PC-3 (cell line): Measurements from ENCODE around the gene SLC2A13.

Experiments used
- CTCF ChIP-seq: fragments of 300-600 bp; sonication (generic); conservative IDR thresholded peaks from 2 replicates; pipeline ENCODE4 v1.5.1; 2017; ENCODE audit warnings: antibody characterized with exemption, low read depth, mild to moderate bottlenecking, low read length
- EZH2 ChIP-seq: fragments of 300-600 bp; sonication (generic); IDR thresholded peaks from one replicate; pipeline ENCODE4 v1.6.1; 2017; ENCODE audit warnings: antibody characterized with exemption, mild to moderate bottlenecking, low read length; ENCODE audit not compliant: unreplicated experiment
- EZH2phosphoT487 ChIP-seq: fragments of 300-600 bp; sonication (generic); IDR thresholded peaks from 2 replicates; pipeline ENCODE4 v1.6.1; 2018; ENCODE audit warnings: mild to moderate bottlenecking, antibody characterized with exemption, low read length, borderline replicate concordance

- TF ChIP-seq CTCF (no peak), EZH2phosphoT487 (no peak), EZH2 (no peak)
These were observed 287 bp upstream of the SLC2A13 start for GRCh38 chr12:40106202-40106533.
